ENCODE data around the gene ATP2B1. TPM values are rescaled to one million over a fixed set of nuclear protein-coding genes. Genes with fewer than 3 reads are reported as not detected.

ATP2B1 gene
- total and polyA plus RNA-seq, 2 of the 13 experiments (the other 11 are each of a cell fraction or from before 2014, with no cell fraction given): 12.1 to 60.2 TPM

GRCh38 chr12:89648211-89648930 is 60.3 kb downstream of the ATP2B1 start:
- CTCF ChIA-PET (ENCODE audit: low intra/inter-chr PET ratio, low total read pairs): no interaction called here
- TF ChIP-seq ZNF12 (CRISPR knock-in tag; IDR thresholded peaks at IDR 0.05) (0 out of 2 replicates have a peak, but pooled peaks have one; percentile 38), ZNF552 (CRISPR knock-in tag; IDR thresholded peaks at IDR 0.05; ENCODE audit: borderline replicate concordance) (no peak), ZNF549 (CRISPR knock-in tag; IDR thresholded peaks at IDR 0.05) (no peak), ZFAT (CRISPR knock-in tag; conservative IDR thresholded peaks at IDR 0.05) (no peak), NCOA1 (CRISPR knock-in tag; IDR thresholded peaks at IDR 0.05) (no peak), ZNF644 (CRISPR knock-in tag; IDR thresholded peaks at IDR 0.05; ENCODE audit: low read depth) (peak; percentile 23; the same call in 1 of the 2 replicates), CEBPB (IDR thresholded peaks at IDR 0.05; ENCODE audit: borderline replicate concordance, low read depth, low read length) (peak; percentile 47; the same call in 1 of the 2 replicates), HINFP (CRISPR knock-in tag; IDR thresholded peaks at IDR 0.05; ENCODE audit: low read depth) (no peak), ZNF3 (CRISPR knock-in tag; IDR thresholded peaks at IDR 0.05) (peak; percentile 94), ZKSCAN8 (CRISPR knock-in tag; IDR thresholded peaks at IDR 0.05; ENCODE audit: borderline replicate concordance) (no peak), ZBTB26 (CRISPR knock-in tag; IDR thresholded peaks at IDR 0.05; ENCODE audit: borderline replicate concordance) (peak; percentile 61; the same call in 1 of the 2 replicates), CSRNP2 (CRISPR knock-in tag; conservative IDR thresholded peaks at IDR 0.05; ENCODE audit: low read depth) (no peak), ZNF512B (CRISPR knock-in tag; IDR thresholded peaks at IDR 0.05; ENCODE audit: borderline replicate concordance) (no peak), ZNF431 (CRISPR knock-in tag; IDR thresholded peaks at IDR 0.05; ENCODE audit: borderline replicate concordance, low read depth) (no peak), ZNF564 (CRISPR knock-in tag; IDR thresholded peaks at IDR 0.05) (no peak)
- TF ChIP-seq, protein P1, sequence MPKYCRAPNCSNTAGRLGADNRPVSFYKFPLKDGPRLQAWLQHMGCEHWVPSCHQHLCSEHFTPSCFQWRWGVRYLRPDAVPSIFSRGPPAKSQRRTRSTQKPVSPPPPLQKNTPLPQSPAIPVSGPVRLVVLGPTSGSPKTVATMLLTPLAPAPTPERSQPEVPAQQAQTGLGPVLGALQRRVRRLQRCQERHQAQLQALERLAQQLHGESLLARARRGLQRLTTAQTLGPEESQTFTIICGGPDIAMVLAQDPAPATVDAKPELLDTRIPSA (CRISPR knock-in tag; IDR thresholded peaks at IDR 0.05; ENCODE audit: borderline replicate concordance): no peak

More at GRCh38 chr12:89648211-89648930, 60.3 kb downstream of the ATP2B1 start:
- intact Hi-C loops (cut with micrococcal nuclease; ENCODE audit: unreplicated experiment) (loop anchor here (2.0 to 10.0 kb wide), 4 partner anchors 16 to 294 kb away; partner anchors contain the start of genes ATP2B1 and DUSP6), in situ Hi-C loops (cut with HindIII; ENCODE audit: extremely low pct_ligation_motif_present, low pct_unique_long_range_greater_than_20kb) (no loop called here)
- Histone ChIP-seq H3K4me2 (ENCODE audit: low read depth, low read length) (peak overlapping the region; percentile 23; the same call in 1 of the 2 replicates), H3K79me2 (ENCODE audit: insufficient read depth, low read length) (peaks cover 28% of the 10 kb centered on the region), H3K27me3 (ENCODE audit: control insufficient read depth in 1 of 2, insufficient read depth in 2 of 2, low read length in 2 of 2) (no peaks in the 10 kb centered on the region), H3K9ac (ENCODE audit: insufficient read depth, low read depth, low read length) (no peak overlapping the region), H3K36me3 (replicated peaks in 1 of 2; ENCODE audit: control insufficient read depth in 1 of 2, insufficient read depth in 2 of 2, low read length in 2 of 2) (peaks cover 0 to 3% of the 10 kb centered on the region in 2 experiments; a peak in 2 of 5 replicates), H3K27ac (ENCODE audit: extremely low read length, insufficient read depth, low read length) (peak overlapping the region; percentile 56), H4K20me1 (ENCODE audit: insufficient read depth, low read length) (peaks cover 3% of the 10 kb centered on the region), H3K4me3 (replicated peaks in 1 of 3; ENCODE audit: insufficient read depth in 1 of 3, low read depth in 2 of 3, low read length in 3 of 3) (no peak overlapping the region), H3K4me1 (ENCODE audit: insufficient read depth, low read length) (peaks cover 78% of the 10 kb centered on the region), H2AFZ (ENCODE audit: low read length) (no peak overlapping the region), H3K9me3 (ENCODE audit: low read length) (no peaks in the 10 kb centered on the region)
- POLR2A ChIA-PET: no interaction called here
- ATAC-seq (peak; percentile 88), FAIRE-seq (no peak), DNase-seq (ENCODE audit: low spot score) (peak; percentile 56)
- BruUV-seq (replicated peaks): no TSS peak
- 26% methylated on average over 4 of the region's 4 CpGs for WGBS (ENCODE audit: low lambda C conversion rate)
